Keratinocyte (primary cell): ENCODE measurements around the gene TTC3.

Experiments
- CTCF ChIP-seq, 3 experiments: IDR thresholded peaks in 1 of 3; conservative IDR thresholded peaks in 1 of 3; optimal IDR thresholded peaks in 1 of 3; 2 replicates in 2 of 3; 3 replicates in 1 of 3; pipeline versions ENCODE3 to v1.5.1; 2011; ENCODE audit warnings: low read length in 3 of 3, mild to moderate bottlenecking in 3 of 3, moderate library complexity in 2 of 3, control low read depth in 1 of 3, inconsistent platforms in 1 of 3; ENCODE audit not compliant: insufficient read depth in 2 of 3; ENCODE audit errors: extremely low read depth in 1 of 3
- EZH2 ChIP-seq: IDR thresholded peaks from one replicate; pipeline ENCODE4 v1.6.1; 2012; ENCODE audit warnings: inconsistent platforms, mild to moderate bottlenecking, low read length, moderate library complexity

GRCh38 chr21:37206496-37206895 is 133.4 kb downstream of the TTC3 start:
- no peak for TF ChIP-seq CTCF (optimal IDR thresholded peaks at IDR 0.05 in 1 of 3, IDR thresholded peaks at IDR 0.05 in 1 of 3, conservative IDR thresholded peaks at IDR 0.05 in 1 of 3; ENCODE audit: extremely low read depth in 1 of 3, insufficient read depth in 2 of 3, low read length in 3 of 3)
- TF ChIP-seq EZH2: no peak
